H1 (cell line): Measurements from ENCODE around the gene SPATS2. TPM values are rescaled to one million over a fixed set of nuclear protein-coding genes. Genes with fewer than 3 reads are reported as not detected.
A peak's percentile ranks its signal among the peaks of the same experiment; 100 is the strongest.

ENCODE experiments used
- CTCF ChIA-PET: fragments of 300-600 bp; sonication (Branson Sonifier 250); formaldehyde crosslinking; loops from one replicate; lab custom pipeline; 2021; ENCODE audit not compliant: partially characterized antibody; lab: Charles Lee
- POLR2A ChIA-PET: fragments of 300-600 bp; sonication (Branson Sonifier 250); formaldehyde crosslinking; loops from one replicate; lab custom pipeline; 2021; ENCODE audit warnings: inconsistent platforms; ENCODE audit not compliant: partially characterized antibody; lab: Charles Lee
- DNase-seq, 2 experiments: peaks; one replicate each; pipeline versions ENCODE4 v3.0.0 to v3.0.0-alpha.2; 2010 to 2022; ENCODE audit warnings: low spot score in 2 of 2, low read depth in 1 of 2, mixed read lengths in 1 of 2
- FAIRE-seq: peaks from 2 replicates; lab custom pipeline; 2011; peaks lifted over from hg19 to GRCh38; lab: Jason Lieb, UNC
- H2AFZ ChIP-seq: 2 replicates; pipeline ENCODE4 v1.8.1; 2012; ENCODE audit warnings: low read length, inconsistent platforms
- H2AK5ac ChIP-seq: 2 replicates; pipeline ENCODE4 v1.6.1; 2013; ENCODE audit warnings: low read depth, low read length
- H2BK120ac ChIP-seq: replicated peaks from 2 replicates; pipeline ENCODE3; 2013; ENCODE audit warnings: low read depth, low read length, inconsistent platforms
- H2BK12ac ChIP-seq: 2 replicates; pipeline ENCODE4 v1.6.1; 2013; ENCODE audit warnings: low read depth, low read length
- H2BK15ac ChIP-seq: 2 replicates; pipeline ENCODE4 v1.6.1; 2013; ENCODE audit warnings: low read length
- H2BK20ac ChIP-seq: 2 replicates; pipeline ENCODE4 v1.6.1; 2013; ENCODE audit warnings: low read length
- H2BK5ac ChIP-seq: 2 replicates; pipeline ENCODE4 v1.6.1; 2013; ENCODE audit warnings: low read depth, low read length
- H3K14ac ChIP-seq: 2 replicates; pipeline ENCODE4 v1.6.1; 2013; ENCODE audit warnings: inconsistent platforms; ENCODE audit not compliant: insufficient read length
- H3K18ac ChIP-seq: 2 replicates; pipeline ENCODE4 v1.6.1; 2013; ENCODE audit warnings: low read length; ENCODE audit errors: extremely low read depth
- H3K23ac ChIP-seq: 2 replicates; pipeline ENCODE4 v1.6.1; 2013; ENCODE audit warnings: inconsistent platforms; ENCODE audit not compliant: insufficient read length
- H3K23me2 ChIP-seq: 2 replicates; pipeline ENCODE4 v1.6.1; 2013; ENCODE audit warnings: low read depth, low read length
- H3K27ac ChIP-seq: 2 replicates; pipeline ENCODE4 v1.6.1; 2011; ENCODE audit warnings: low read depth, low read length, inconsistent platforms
- H3K27me3 ChIP-seq, 4 experiments: replicated peaks in 1 of 4; 1 replicate in 1 of 4; 2 replicates in 3 of 4; pipeline versions ENCODE4 v1.6.1 to v1.8.1; 2011 to 2013; ENCODE audit warnings: low read length in 3 of 4, mild to moderate bottlenecking in 3 of 4, inconsistent platforms in 2 of 4, mixed read lengths in 2 of 4, moderate library complexity in 1 of 4; ENCODE audit not compliant: control insufficient read depth in 3 of 4, insufficient read depth in 3 of 4; ENCODE audit errors: extremely low read depth in 1 of 4
- H3K36me3 ChIP-seq, 4 experiments: 2 replicates each; pipeline versions ENCODE4 v1.6.1 to v1.8.1; 2011 to 2013; ENCODE audit warnings: mild to moderate bottlenecking in 4 of 4, low read length in 3 of 4, moderate library complexity in 2 of 4, control low read depth in 1 of 4, inconsistent platforms in 1 of 4; ENCODE audit not compliant: insufficient read depth in 4 of 4, control insufficient read depth in 2 of 4
- H3K4ac ChIP-seq: replicated peaks from 2 replicates; pipeline ENCODE3; 2013; ENCODE audit warnings: low read length, low read depth, mixed read lengths, inconsistent platforms; ENCODE audit not compliant: insufficient read length
- H3K4me1 ChIP-seq, 4 experiments: replicated peaks in 1 of 4; 1 replicate in 1 of 4; 2 replicates in 3 of 4; pipeline versions ENCODE4 v1.6.1 to v1.8.1; 2011 to 2013; ENCODE audit warnings: low read length in 3 of 4, inconsistent platforms in 2 of 4, mixed read lengths in 1 of 4; ENCODE audit not compliant: insufficient read depth in 4 of 4, control insufficient read depth in 3 of 4
- H3K4me2 ChIP-seq, 2 experiments: 2 replicates each; pipeline versions ENCODE4 v1.6.1 to v1.8.1; 2011 to 2013; ENCODE audit warnings: low read depth in 2 of 2, low read length in 2 of 2, control low read depth in 1 of 2, inconsistent platforms in 1 of 2, mild to moderate bottlenecking in 1 of 2; ENCODE audit not compliant: insufficient read depth in 1 of 2
- H3K4me3 ChIP-seq, 4 experiments: fragments of 200-600, 300-600 bp in 1 of 4; sonication (generic), shearing (Covaris generic), sonication (Bioruptor Twin) in 1 of 4; 2 replicates each; pipeline versions ENCODE4 v1.5.1 to v1.8.1; 2011 to 2016; ENCODE audit warnings: low read length in 4 of 4, low read depth in 3 of 4, control low read depth in 2 of 4, inconsistent platforms in 2 of 4, mild to moderate bottlenecking in 2 of 4, mixed read lengths in 1 of 4, moderate library complexity in 1 of 4; ENCODE audit not compliant: insufficient read depth in 2 of 4; ENCODE audit errors: extremely low read depth in 1 of 4
- H3K56ac ChIP-seq: replicated peaks from 2 replicates; pipeline ENCODE3; 2013; ENCODE audit warnings: low read depth, mild to moderate bottlenecking, mixed read lengths, low read length, inconsistent platforms; ENCODE audit not compliant: insufficient read length
- H3K79me1 ChIP-seq: 2 replicates; pipeline ENCODE4 v1.6.1; 2013; ENCODE audit warnings: low read depth, low read length, control low read depth
- H3K79me2 ChIP-seq, 2 experiments: 2 replicates each; pipeline versions ENCODE4 v1.6.1 to v1.8.1; 2012 to 2013; ENCODE audit warnings: low read length in 2 of 2, mild to moderate bottlenecking in 2 of 2, inconsistent platforms in 1 of 2; ENCODE audit not compliant: insufficient read depth in 2 of 2, control insufficient read depth in 1 of 2
- H3K9ac ChIP-seq, 4 experiments: replicated peaks in 1 of 4; 1 replicate in 1 of 4; 2 replicates in 3 of 4; pipeline versions ENCODE4 v1.6.1 to v1.8.1; 2011 to 2013; ENCODE audit warnings: low read depth in 3 of 4, low read length in 3 of 4, control low read depth in 2 of 4, mild to moderate bottlenecking in 2 of 4, moderate library complexity in 2 of 4, inconsistent platforms in 1 of 4; ENCODE audit errors: extremely low read depth in 1 of 4
- H3K9me3 ChIP-seq, 2 experiments: 2 replicates each; pipeline versions ENCODE4 v1.6.1 to v1.8.1; 2012 to 2013; ENCODE audit warnings: mild to moderate bottlenecking in 2 of 2, moderate library complexity in 2 of 2, control low read depth in 1 of 2, inconsistent platforms in 1 of 2, low read depth in 1 of 2, low read length in 1 of 2, mixed read lengths in 1 of 2; ENCODE audit not compliant: insufficient read depth in 2 of 2
- H4K20me1 ChIP-seq, 2 experiments: replicated peaks in 1 of 2; 2 replicates each; pipeline versions ENCODE3 to v1.8.1; 2011 to 2013; ENCODE audit warnings: inconsistent platforms in 2 of 2, low read length in 2 of 2, mild to moderate bottlenecking in 1 of 2; ENCODE audit not compliant: insufficient read depth in 2 of 2, control insufficient read depth in 1 of 2
- H4K5ac ChIP-seq: 2 replicates; pipeline ENCODE4 v1.6.1; 2013; ENCODE audit warnings: low read length, low read depth, mixed read lengths, inconsistent platforms; ENCODE audit not compliant: insufficient read length
- H4K8ac ChIP-seq: 2 replicates; pipeline ENCODE4 v1.8.0; 2013; ENCODE audit warnings: mild to moderate bottlenecking, moderate library complexity, low read length, inconsistent platforms; ENCODE audit not compliant: insufficient read depth; ENCODE audit errors: extremely low read depth
- H4K91ac ChIP-seq: replicated peaks from 2 replicates; pipeline ENCODE3; 2013; ENCODE audit warnings: low read length, mixed read lengths, inconsistent platforms; ENCODE audit not compliant: insufficient read length
- RXRA ChIP-seq: IDR thresholded peaks from 2 replicates; pipeline ENCODE4 v1.6.1; 2011; ENCODE audit warnings: low read depth, mild to moderate bottlenecking, low read length, moderate library complexity; ENCODE audit not compliant: insufficient read depth
- SRF ChIP-seq: IDR thresholded peaks from 2 replicates; pipeline ENCODE4 v1.6.1; 2011; ENCODE audit warnings: mild to moderate bottlenecking, low read depth, low read length, moderate library complexity
- WGBS, 2 experiments: shearing (Covaris generic) in 1 of 2; methylation state at CpG; one replicate each; pipeline versions ENCODE4 v1.1.6 to v1.1.7; 2013 to 2015; ENCODE audit warnings: low lambda C conversion rate in 2 of 2, mixed read lengths in 2 of 2, inconsistent platforms in 1 of 2, low coverage in 1 of 2, missing lambda C conversion rate in 1 of 2; ENCODE audit not compliant: insufficient replicate concordance in 2 of 2, insufficient coverage in 1 of 2, insufficient read length in 1 of 2; ENCODE audit errors: extremely low coverage in 1 of 2, missing lambda C conversion rate in 1 of 2; 5-methylcytosine and 5-hydroxymethylcytosine counted together
- polyA plus RNA-seq, 7 experiments: library from polyadenylated mRNA; depleted of rRNA in 3 of 7; stranded (reverse) in 5 of 7; unstranded in 2 of 7; fragments of >200 nt in 5 of 7; fragments of 200-250 nt in 2 of 7; gene quantifications; 1 replicate in 5 of 7; 2 replicates in 1 of 7; 4 replicates in 1 of 7; pipeline versions ENCODE4 v1.2.1 to v1.2.3, GENCODE V29; 2011 to 2013; ENCODE audit warnings: missing spikeins in 2 of 7, mixed read lengths in 2 of 7
- total RNA-seq: library from RNA; stranded (reverse); fragmentation: NEBNext Ultra II Directional; extraction: Animal tissue kit (Norgen Biotek cat#: 25700); gene quantifications from 2 replicates; pipeline ENCODE4 v1.2.1, GENCODE V29; 2021

Gene SPATS2
- total and polyA plus RNA-seq, 2 of the 8 experiments (the other 6 are each of a cell fraction or from before 2014, with no cell fraction given): 19.2 to 24.5 TPM

- H2BK20ac ChIP-seq: no peak overlapping the region
- H3K36me3 ChIP-seq: no peaks in the 10 kb centered on the region
- H3K79me1 ChIP-seq: no peaks in the 10 kb centered on the region; the same call in 1 of the 2 replicates
- no peak overlapping the region for H2AFZ ChIP-seq
- H4K8ac ChIP-seq: no peak overlapping the region; the same call in 1 of the 2 replicates
- POLR2A ChIA-PET: interaction anchor here (1.5 kb wide), 1 partner anchor 11 kb away, joined by 4 read pairs; no protein-coding TSS in a partner anchor
- no peak overlapping the region for H3K23ac ChIP-seq
- H2BK5ac ChIP-seq: 0 out of 2 replicates have a peak overlapping the region, but pooled peaks have one; percentile 41
- peaks cover 3 to 14% (median 7%) of the 10 kb centered on the region in 4 experiments for H3K4me1 ChIP-seq
- H3K4me2 ChIP-seq: no peak overlapping the region
- no peak overlapping the region for H2AK5ac ChIP-seq
- no peak overlapping the region for H4K91ac ChIP-seq
- no peak overlapping the region for H3K27ac ChIP-seq
- no peaks in the 10 kb centered on the region for H3K27me3 ChIP-seq
- H3K23me2 ChIP-seq: no peaks in the 10 kb centered on the region
- H3K9ac ChIP-seq: no peak overlapping the region
- 78% methylated on average over 12 of the region's 12 CpGs; no CpG with 5 or more reads in 1 of the 2 experiments for WGBS, 2 experiments
- H3K9me3 ChIP-seq: no peaks in the 10 kb centered on the region
- H3K4me3 ChIP-seq: no peak overlapping the region
- H2BK15ac ChIP-seq: no peak overlapping the region
- no peaks in the 10 kb centered on the region for H3K79me2 ChIP-seq
- no peak overlapping the region for H2BK12ac ChIP-seq
- no peak overlapping the region for H4K5ac ChIP-seq
- H2BK120ac ChIP-seq: no peak overlapping the region
- FAIRE-seq (no peak), DNase-seq (no peak)
- H3K4ac ChIP-seq: no peak overlapping the region
- CTCF ChIA-PET: interaction anchor here (1.4 to 3.2 kb wide), 3 partner anchors 34 to 118 kb away, joined by 3 to 10 read pairs (median 4); no protein-coding TSS in a partner anchor
- H3K56ac ChIP-seq: no peak overlapping the region
- no peaks in the 10 kb centered on the region for H4K20me1 ChIP-seq
- H3K18ac ChIP-seq: no peak overlapping the region
- H3K14ac ChIP-seq: no peak overlapping the region
- no peak for TF ChIP-seq RXRA
- TF ChIP-seq SRF: no peak
Measured at GRCh38 chr12:49476091-49476490, 108.8 kb downstream of the SPATS2 start.
